Kidney (tissue), 14 donors: ENCODE measurements around the gene SYAP1. TPM values are rescaled to one million over a fixed set of nuclear protein-coding genes. Genes with fewer than 3 reads are reported as not detected.

Source experiments
- DNase-seq, 5 donors: peaks; one replicate each; pipeline ENCODE4 v3.0.0-alpha.2; 2013 to 2020
- FAIRE-seq: peaks from 2 replicates; lab custom pipeline; 2012; peaks lifted over from hg19 to GRCh38; lab: Jason Lieb, UNC
- H3K27ac ChIP-seq, 2 donors: one replicate each; pipeline ENCODE4 v1.7.0; 2013; ENCODE audit warnings: low read depth in 2 of 2, low read length in 2 of 2, inconsistent platforms in 1 of 2
- H3K27me3 ChIP-seq: one replicate; pipeline ENCODE4 v1.7.1; 2013; ENCODE audit warnings: low read length, inconsistent platforms; ENCODE audit not compliant: control insufficient read depth, insufficient read depth
- H3K36me3 ChIP-seq, 3 donors: one replicate each; pipeline versions ENCODE4 v1.7.0 to v1.7.1; 2013; ENCODE audit warnings: low read length in 3 of 3, control low read depth in 1 of 3, inconsistent platforms in 1 of 3; ENCODE audit not compliant: insufficient read depth in 3 of 3, control insufficient read depth in 2 of 3
- H3K4me1 ChIP-seq, 3 donors: one replicate each; pipeline versions ENCODE4 v1.7.0 to v1.7.1; 2013; ENCODE audit warnings: low read length in 3 of 3, inconsistent platforms in 1 of 3, low read depth in 1 of 3; ENCODE audit not compliant: control insufficient read depth in 2 of 3, insufficient read depth in 2 of 3
- H3K4me3 ChIP-seq, 3 donors: one replicate each; pipeline versions ENCODE4 v1.7.0 to v1.8.1; 2013; ENCODE audit warnings: low read length in 3 of 3, control low read depth in 1 of 3, inconsistent platforms in 1 of 3
- H3K9ac ChIP-seq, 3 donors: one replicate each; pipeline versions ENCODE4 v1.7.0 to v1.7.1; 2013; ENCODE audit warnings: low read length in 3 of 3, control low read depth in 1 of 3, inconsistent platforms in 1 of 3
- H3K9me3 ChIP-seq, 3 donors: one replicate each; pipeline versions ENCODE4 v1.7.0 to v1.7.1; 2013; ENCODE audit warnings: low read length in 3 of 3, control low read depth in 1 of 3, inconsistent platforms in 1 of 3; ENCODE audit not compliant: control insufficient read depth in 2 of 3, insufficient read depth in 1 of 3
- CTCF ChIP-seq: IDR thresholded peaks from 3 replicates; pipeline ENCODE4 v1.5.1; 2012; ENCODE audit warnings: mild to moderate bottlenecking, moderate library complexity, borderline replicate concordance; ENCODE audit not compliant: insufficient read depth; ENCODE audit errors: extremely low read depth
- intact Hi-C: fragments of 100-400 bp; cut with DNase I; formaldehyde crosslinking; loops from one replicate; pipeline ENCODE4 v1.11.1; 2022
- polyA plus RNA-seq: library from polyadenylated mRNA; stranded (reverse); fragments of 350-450 nt; fragmentation: Illumina TruSeq; extraction: RNeasy Lipid Tissue Mini Kit (QIAGEN cat#74804); gene quantifications from one replicate; pipeline ENCODE4 v1.2.3, GENCODE V29; 2014; ENCODE audit warnings: low read depth, low replicate concordance; ENCODE audit not compliant: insufficient read depth
- total RNA-seq: library from RNA; stranded (reverse); fragmentation: NEBNext Ultra II Directional; extraction: Animal tissue kit (Norgen Biotek cat#: 25700); gene quantifications from one replicate; pipeline ENCODE4 v1.2.1, GENCODE V29; 2021
- donor health status: control.
- donor health status: control.
- donor health status: control.
- donor health status: control.
- donor health status: control.
- donor health status: DM: yes; HTN: yes; CAD: no.
- donor health status: Normal renal cell carcinoma (clear cell type).

The SYAP1 gene
- total and polyA plus RNA-seq, 2 donors from 2014 or later: 16.6 to 40.3 TPM

- H3K4me1 ChIP-seq: no peaks in the 10 kb centered on the region
- FAIRE-seq: no peak
- H3K9ac ChIP-seq: peak overlapping the region in 2 of 3 donors; percentile 26 to 30
- H3K36me3 ChIP-seq: no peaks in the 10 kb centered on the region
- intact Hi-C loops: no loop called here
- H3K9me3 ChIP-seq: no peaks in the 10 kb centered on the region
- H3K4me3 ChIP-seq: peak overlapping the region; percentile 54 to 76 (median 56)
- H3K27ac ChIP-seq: peak overlapping the region in 1 of 2 donors; percentile 72
- no peak for TF ChIP-seq CTCF
- peaks cover 10% of the 10 kb centered on the region for H3K27me3 ChIP-seq
- peak in 1 of 5 donors; percentile 14 for DNase-seq
These were observed 8.1 kb upstream of the SYAP1 start for GRCh38 chrX:16711219-16711811.

GRCh38 chrX:16711893-16712547 is 7.4 kb upstream of the SYAP1 start:
- Histone ChIP-seq H3K9me3 (no peaks in the 10 kb centered on the region), H3K4me3 (peak overlapping the region; percentile 72 to 82 (median 76)), H3K4me1 (no peaks in the 10 kb centered on the region), H3K36me3 (no peaks in the 10 kb centered on the region), H3K9ac (peak overlapping the region in 2 of 3 donors; percentile 30 to 51), H3K27ac (peak overlapping the region in 1 of 2 donors; percentile 72), H3K27me3 (peaks cover 10% of the 10 kb centered on the region)
- TF ChIP-seq CTCF: no peak
- intact Hi-C loops: no loop called here
- FAIRE-seq: no peak
- DNase-seq: peak; percentile 21 to 74 (median 36)

GRCh38 chrX:16712548-16713155 is 6.8 kb upstream of the SYAP1 start, which contains the start of gene CTPS2:
CTPS2 (minus strand) TSS chrX:16712669; CDS start chrX:16702902, 9,767 bp downstream.
- Histone ChIP-seq H3K36me3 (no peaks in the 10 kb centered on the region), H3K27me3 (peaks cover 10% of the 10 kb centered on the region), H3K4me1 (no peaks in the 10 kb centered on the region), H3K27ac (peak within 1 kb of the TSS; percentile 51 to 72), H3K4me3 (peak within 1 kb of the TSS; percentile 72 to 82 (median 76)), H3K9ac (peak within 1 kb of the TSS; percentile 32 to 64 (median 51)), H3K9me3 (no peaks in the 10 kb centered on the region)
- intact Hi-C loops: no loop called here
- no peak for FAIRE-seq
- DNase-seq: peak; percentile 82 to 87 (median 86)
- TF ChIP-seq CTCF: no peak
